GM18907 (cell line): ENCODE results near the gene F11.
"Not testable (repeated sequence)": the region's sequence is repeated elsewhere in the genome, so short reads cannot be mapped to it uniquely, and the experiment has no call there.

ENCODE experiments used
- ATAC-seq: cut with Tn5 transposase; IDR thresholded peaks from one replicate; pipeline ENCODE4 v1.9.1; 2021; ENCODE audit warnings: mild to moderate bottlenecking, moderate library complexity; ENCODE audit not compliant: unreplicated experiment

The F11 gene

GRCh38 chr4:186265683-186266652, at the start of gene F11:
Gene F11, plus strand, starts transcription at chr4:186266189. Its CDS starts 948 bp downstream, at chr4:186267137.
- no peak for ATAC-seq

DNA sequence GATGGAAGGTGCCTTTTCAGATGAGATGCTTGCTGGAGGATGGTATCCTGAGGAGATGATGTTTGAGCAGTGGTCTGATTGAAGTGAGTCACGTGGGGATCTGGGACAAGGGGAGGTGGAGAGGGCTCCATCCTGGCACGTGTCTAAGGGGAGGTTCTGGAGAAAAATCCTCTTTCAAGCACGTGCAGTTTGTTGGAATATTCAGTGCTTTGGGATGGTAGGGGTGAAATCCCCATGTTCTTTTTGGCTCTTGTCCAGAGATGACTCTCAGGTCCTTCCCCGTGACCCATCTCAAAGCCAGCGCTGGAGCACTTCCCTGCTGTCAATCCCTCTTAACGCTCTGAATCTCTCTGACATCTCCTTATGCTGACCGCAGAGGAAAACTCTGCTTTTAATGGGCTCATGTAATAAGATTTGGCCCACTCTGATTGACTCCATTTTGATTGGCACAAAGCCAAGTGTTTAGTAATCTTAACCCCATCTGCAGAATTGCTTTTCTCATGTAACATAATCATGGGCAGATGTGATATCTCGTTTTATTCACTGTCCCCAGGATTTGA, 49.4 kb upstream of the F11 start:
- no peak for ATAC-seq

- ATAC-seq, result no peak
Observed at GRCh38 chr4:186217733-186218293, 48.2 kb upstream of the F11 start.

- no peak for ATAC-seq
Observed at GRCh38 chr4:186221624-186222023, 44.4 kb upstream of the F11 start.

DNA sequence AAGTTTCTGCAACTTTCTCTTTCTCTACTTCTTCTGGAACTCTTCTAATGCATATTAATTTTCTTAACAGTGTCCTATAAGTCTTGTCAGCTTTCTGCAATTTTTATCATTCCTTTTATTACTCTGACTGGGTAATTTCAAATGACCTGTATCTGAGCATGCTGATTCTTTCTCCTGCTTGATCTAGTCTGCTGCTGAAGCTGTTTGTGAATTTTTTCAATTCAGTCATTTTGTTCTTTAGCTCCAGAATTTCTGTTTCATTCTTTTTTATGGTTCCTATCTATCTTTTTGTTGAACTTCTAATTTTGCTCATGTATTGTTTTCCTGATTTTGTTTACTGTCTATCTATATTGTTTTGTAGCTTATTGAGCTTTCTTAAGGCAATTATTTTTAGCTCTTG, 40.1 kb upstream of the F11 start:
- ATAC-seq, result no peak

GRCh38 chr4:186226521-186227189, 39.3 kb upstream of the F11 start:
- no peak for ATAC-seq

GRCh38 chr4:186227221-186227620, 38.8 kb upstream of the F11 start, which contains the start of gene KLKB1:
Gene KLKB1, plus strand, starts transcription at chr4:186227507. Its CDS starts 689 bp downstream, at chr4:186228196.
- ATAC-seq, result no peak

GRCh38 chr4:186227744-186228513, 38.1 kb upstream of the F11 start:
- no peak for ATAC-seq

DNA sequence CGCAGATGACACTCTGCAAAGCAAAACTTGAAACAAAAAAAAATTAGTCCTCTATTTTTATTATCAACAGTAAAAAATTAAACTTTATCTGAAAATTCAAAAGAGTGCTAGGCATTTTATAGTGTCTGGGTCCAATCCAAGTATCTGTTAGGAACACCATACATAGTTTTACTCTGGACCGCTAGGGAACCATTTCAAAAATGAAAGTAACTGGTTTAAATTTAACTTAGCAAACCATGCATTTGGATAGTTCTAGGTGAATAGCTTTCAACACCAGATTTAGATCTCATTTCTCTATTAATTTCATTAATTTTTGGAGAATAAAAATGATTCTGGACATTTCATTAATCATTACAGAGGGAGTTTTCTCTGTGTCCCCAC, 37.5 kb upstream of the F11 start:
- no peak for ATAC-seq

DNA sequence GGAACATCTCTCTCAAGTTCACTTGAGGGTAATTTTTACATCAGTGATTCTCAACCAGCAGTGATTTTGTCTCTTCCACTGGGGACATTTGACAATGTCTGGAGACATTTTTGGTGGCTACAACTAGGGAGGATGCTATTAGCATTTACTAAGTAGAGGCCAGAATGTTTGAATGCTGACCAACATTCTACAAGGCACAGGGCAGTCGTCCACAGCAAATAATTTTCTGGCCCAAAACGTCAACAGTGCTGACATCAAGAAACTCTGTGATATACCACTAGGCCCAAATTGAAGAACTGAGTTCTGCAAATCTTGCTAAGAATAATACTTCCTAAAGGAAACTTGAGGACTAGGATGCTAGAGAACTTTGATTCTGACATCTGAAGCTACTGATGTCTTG, 31.6 kb upstream of the F11 start:
- no peak for ATAC-seq

GRCh38 chr4:186236126-186236525, 29.9 kb upstream of the F11 start:
- ATAC-seq, result no peak

- no peak for ATAC-seq
Observed at GRCh38 chr4:186240452-186240847, 25.5 kb upstream of the F11 start.

DNA sequence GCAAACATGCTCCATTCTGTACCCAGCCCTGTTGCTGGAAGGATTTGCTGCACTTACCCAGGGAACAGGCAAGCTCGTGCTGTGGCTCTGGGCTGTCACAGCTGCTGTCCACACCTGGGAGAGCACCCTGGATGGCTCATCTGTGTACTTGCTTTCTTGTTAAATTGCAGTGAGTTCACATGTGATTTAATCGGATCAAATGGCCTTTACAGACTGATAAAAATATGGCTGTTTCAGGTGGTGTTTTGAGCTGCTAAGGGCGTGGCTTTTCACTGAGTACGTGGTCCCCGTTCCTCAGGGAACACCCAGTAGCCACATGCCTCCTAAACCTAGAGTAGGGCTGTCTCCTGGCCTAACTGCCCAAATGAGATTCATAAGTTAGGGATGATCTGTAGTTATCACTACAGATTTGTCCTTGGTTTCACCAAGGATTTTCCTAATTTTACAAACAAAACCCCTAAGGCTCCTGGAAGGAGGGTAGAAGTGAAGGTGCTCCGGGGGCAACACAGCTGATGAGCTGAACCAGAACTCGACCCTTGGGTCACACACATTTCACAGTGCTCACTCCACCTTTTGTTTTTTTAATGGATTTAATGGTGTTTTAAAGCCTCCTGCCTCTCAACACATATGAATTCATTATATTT, 25.0 kb upstream of the F11 start:
- no peak for ATAC-seq

GRCh38 chr4:186241616-186242015, 24.4 kb upstream of the F11 start:
- no peak for ATAC-seq

- not testable (repeated sequence) for ATAC-seq
Observed at GRCh38 chr4:186242031-186242430, 24.0 kb upstream of the F11 start.

DNA sequence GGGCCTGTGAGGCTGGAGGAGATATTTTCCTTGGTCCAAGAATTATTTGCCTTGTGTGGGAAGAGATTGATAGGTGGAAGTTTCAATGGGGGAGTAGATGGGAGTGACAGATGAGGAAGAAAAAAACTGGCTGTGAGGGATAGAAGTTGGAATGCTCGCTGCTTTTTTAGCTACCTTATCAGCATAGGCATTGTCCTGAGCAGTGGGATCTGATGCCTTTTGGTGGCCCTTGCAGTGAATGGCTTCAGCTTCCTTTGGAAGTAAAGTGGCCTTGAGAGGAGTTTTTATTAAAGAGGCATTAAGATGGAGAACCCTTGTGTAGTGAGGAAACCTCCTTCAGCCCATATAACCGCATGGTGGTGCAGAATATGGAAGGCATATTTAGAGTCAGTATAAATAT, 22.7 kb upstream of the F11 start:
- ATAC-seq, result no peak

DNA sequence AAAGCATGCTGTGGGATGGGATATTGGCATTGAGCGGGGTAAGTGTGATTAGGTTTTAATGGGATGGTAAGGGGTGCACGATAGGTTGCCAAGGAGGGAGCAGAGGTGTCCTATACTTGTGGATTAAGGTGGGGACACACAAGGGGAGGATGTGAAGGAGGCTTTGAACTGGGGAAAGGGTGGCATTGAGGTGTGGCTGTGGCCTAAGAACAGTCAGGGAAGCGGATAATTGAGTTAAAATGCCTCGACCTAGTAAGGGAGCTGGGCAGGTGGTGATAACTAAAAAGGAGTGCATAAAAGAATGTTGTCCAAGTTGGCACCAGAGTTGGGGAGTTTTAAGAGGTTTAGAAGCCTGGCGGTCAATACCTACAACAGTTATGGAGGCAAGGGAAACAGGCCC, 21.2 kb upstream of the F11 start:
- ATAC-seq, result no peak

DNA sequence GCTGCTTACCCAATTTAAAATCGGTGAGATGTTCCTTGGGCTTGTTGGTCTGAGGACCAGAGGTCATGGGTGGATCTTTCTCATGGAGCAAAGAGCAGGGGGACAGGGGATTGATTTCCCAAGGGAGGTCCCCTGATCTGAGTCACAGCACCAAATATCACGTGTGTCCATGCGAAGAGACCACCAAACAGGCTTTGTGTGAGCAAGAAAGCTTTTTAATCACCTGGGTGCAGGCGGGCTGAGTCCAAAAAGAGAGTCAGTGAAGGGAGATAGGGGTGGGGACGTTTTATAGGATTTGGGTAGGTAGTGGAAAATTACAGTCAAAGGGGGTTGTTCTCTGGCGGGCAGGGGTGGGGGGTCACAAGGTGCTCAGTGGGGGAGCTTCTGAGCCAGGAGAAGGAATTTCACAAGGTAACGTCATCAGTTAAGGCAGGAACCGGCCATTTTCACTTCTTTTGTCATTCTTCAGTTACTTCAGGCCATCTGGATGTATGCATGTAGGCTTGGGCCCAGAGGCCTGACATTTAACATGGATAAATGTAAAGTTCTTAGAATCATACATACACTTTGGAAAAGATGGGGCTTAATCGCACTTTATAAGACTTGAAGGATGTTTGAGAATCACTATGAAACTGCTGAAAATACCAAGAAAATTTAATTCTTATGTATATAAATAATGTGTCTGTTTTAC, 18.8 kb upstream of the F11 start:
- ATAC-seq, result not testable (repeated sequence)

DNA sequence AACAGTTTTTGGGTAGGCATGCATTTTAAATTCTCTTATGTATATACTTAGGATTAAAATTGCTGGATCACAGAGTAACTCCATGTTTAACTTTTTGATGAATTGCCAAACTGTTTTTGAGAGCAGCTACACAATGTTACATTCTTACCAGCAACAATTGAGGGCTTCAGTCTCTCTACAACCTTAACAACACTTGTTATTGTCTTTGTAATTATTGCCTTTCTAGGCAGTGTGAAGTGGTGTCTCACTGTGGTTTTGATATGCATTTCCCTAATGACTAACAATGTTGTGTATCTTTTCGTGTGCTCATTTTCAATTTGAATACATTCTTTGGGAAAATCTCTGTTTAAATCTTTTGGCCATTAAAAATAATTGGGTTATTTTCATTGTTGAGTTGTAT, 17.3 kb upstream of the F11 start:
- ATAC-seq, result no peak
